Stomach (tissue), 9 donors: ENCODE data around the gene APOL4. TPM values are rescaled to one million over a fixed set of nuclear protein-coding genes. Genes with fewer than 3 reads are reported as not detected.
"Not testable (repeated sequence)": the region's sequence is repeated elsewhere in the genome, so short reads cannot be mapped to it uniquely, and the experiment has no call there.

Source experiments
- DNase-seq, 2 donors: peaks; one replicate each; pipeline versions ENCODE4 v3.0.0 to v3.0.0-alpha.2; 2013 to 2019
- H3K27ac ChIP-seq, 5 donors: fragments of 200-600 bp in 4 of 5; sonication (generic) in 4 of 5; one replicate each; pipeline ENCODE4 v1.5.1; 2013 to 2019; ENCODE audit warnings: mild to moderate bottlenecking in 1 of 5, moderate library complexity in 1 of 5
- H3K27me3 ChIP-seq, 3 donors: fragments of 200-600 bp; sonication (generic); one replicate each; pipeline ENCODE4 v1.5.1; 2017 to 2019; ENCODE audit warnings: mixed run types in 1 of 3
- H3K36me3 ChIP-seq, 4 donors: fragments of 200-600 bp; sonication (generic); 1 replicate in 3 of 4; 2 replicates in 1 of 4; pipeline ENCODE4 v1.5.1; 2016 to 2019
- H3K4me1 ChIP-seq, 4 donors: fragments of 200-600 bp; sonication (generic); one replicate each; pipeline ENCODE4 v1.5.1; 2016 to 2019
- H3K4me3 ChIP-seq, 4 donors: fragments of 200-600 bp; sonication (generic) in 3 of 4; one replicate each; pipeline ENCODE4 v1.5.1; 2016 to 2019; ENCODE audit warnings: mild to moderate bottlenecking in 1 of 4
- H3K9me3 ChIP-seq, 4 donors: fragments of 200-600 bp; sonication (generic); one replicate each; pipeline ENCODE4 v1.5.1; 2016 to 2019
- EP300 ChIP-seq: sonication (generic); formaldehyde crosslinking; IDR thresholded peaks from one replicate; pipeline ENCODE4 v1.6.1; 2017; ENCODE audit warnings: antibody characterized with exemption
- POLR2A ChIP-seq, 4 donors: fragments of 450-650 bp; IDR thresholded peaks; one replicate each; pipeline ENCODE4 v1.6.1; 2016; ENCODE audit warnings: antibody characterized with exemption in 4 of 4, control low read depth in 2 of 4, mild to moderate bottlenecking in 1 of 4, moderate library complexity in 1 of 4
- POLR2AphosphoS5 ChIP-seq, 3 donors: sonication (generic); formaldehyde crosslinking; IDR thresholded peaks; one replicate each; pipeline ENCODE4 v1.6.1; 2016; ENCODE audit warnings: antibody characterized with exemption in 3 of 3
- WGBS, 5 donors: extraction: QIAGEN DNeasy Blood & Tissue Kit in 3 of 5; methylation state at CpG; one replicate each; pipeline versions ENCODE4 v1.1.5 to v1.1.7; 2013 to 2018; 5-methylcytosine and 5-hydroxymethylcytosine counted together
- intact Hi-C: fragments of 100-400 bp; cut with DNase I; formaldehyde crosslinking; loops from one replicate; pipeline ENCODE4 v1.15.1; 2023; ENCODE audit warnings: low total_unique reads
- polyA plus RNA-seq, 3 donors: library from polyadenylated mRNA; stranded (reverse); fragments of 200-250 nt; gene quantifications; one replicate each; pipeline ENCODE4 v1.2.3, GENCODE V29; 2013
- total RNA-seq, 5 donors: library from RNA; depleted of rRNA; stranded (reverse); fragments of >200 nt; gene quantifications; one replicate each; pipeline versions ENCODE4 v1.1.0 to v1.2.3, GENCODE V29; 2014 to 2016
- TF ChIP-seq, protein P1 (sequence below), 7 experiments: fragments of 450-650 bp in 4 of 7; fragments of 200-600 bp in 3 of 7; sonication (generic) in 3 of 7; IDR thresholded peaks; one replicate each; pipeline ENCODE4 v1.5.1; 2016 to 2019; ENCODE audit warnings: antibody characterized with exemption in 7 of 7, control low read depth in 2 of 7, mild to moderate bottlenecking in 1 of 7
- donor health status: healthy with polysubstance abuse.
- donor health status: Bipolar disorder and iron deficiency.
- donor health status: healthy.

Gene APOL4
- total and polyA plus RNA-seq, 8 donors: 1.2 to 13.2 (median 8.9) TPM; not detected in 2

DNA sequence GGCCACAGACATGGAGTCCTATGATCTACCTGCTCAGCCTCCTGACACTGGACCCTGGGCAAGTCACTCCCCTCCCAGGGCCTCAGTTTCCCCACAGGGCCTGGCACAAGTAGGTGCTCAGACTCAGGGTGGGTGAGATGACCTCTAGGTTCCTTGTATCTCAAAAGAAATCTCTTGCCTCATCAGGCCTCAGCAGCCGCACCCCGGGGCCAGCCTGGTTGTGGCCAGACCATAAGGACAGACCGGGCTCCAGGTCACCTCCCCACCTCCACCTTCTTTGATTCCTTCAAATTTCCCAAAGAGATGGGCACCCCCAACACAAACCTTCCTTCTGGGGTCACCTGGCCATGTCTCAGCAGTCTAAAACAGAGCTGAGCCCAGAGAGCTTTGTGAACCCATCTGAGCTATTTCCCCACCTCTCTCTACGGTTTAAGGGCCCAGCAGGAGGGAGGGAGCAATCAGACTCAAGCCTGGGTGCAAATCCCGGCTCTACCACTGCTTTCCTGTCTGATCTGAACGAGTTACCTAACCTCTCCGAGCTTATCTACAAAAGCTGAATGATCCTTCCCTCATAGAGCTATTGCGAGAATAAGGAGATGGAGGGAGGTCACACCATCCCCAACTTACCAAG, 2.5 kb upstream of the APOL4 start:
- intact Hi-C loops: no loop called here
- DNase-seq: no peak
- Histone ChIP-seq H3K27me3 (no peaks in the 10 kb centered on the region), H3K4me3 (peak overlapping the region in 2 of 4 donors; percentile 13 to 41), H3K9me3 (no peaks in the 10 kb centered on the region), H3K27ac (peak overlapping the region; percentile 31 to 84 (median 53)), H3K36me3 (no peaks in the 10 kb centered on the region), H3K4me1 (peaks cover 3 to 37% (median 15%) of the 10 kb centered on the region in 4 donors)
- WGBS, 5 donors: 42 to 69% (median 49%) methylated on average over 8 of the region's 8 CpGs
- TF ChIP-seq POLR2A (IDR thresholded peaks at IDR 0.05) (no peak), POLR2AphosphoS5 (IDR thresholded peaks at IDR 0.05) (no peak), EP300 (no peak)
- TF ChIP-seq, protein P1, sequence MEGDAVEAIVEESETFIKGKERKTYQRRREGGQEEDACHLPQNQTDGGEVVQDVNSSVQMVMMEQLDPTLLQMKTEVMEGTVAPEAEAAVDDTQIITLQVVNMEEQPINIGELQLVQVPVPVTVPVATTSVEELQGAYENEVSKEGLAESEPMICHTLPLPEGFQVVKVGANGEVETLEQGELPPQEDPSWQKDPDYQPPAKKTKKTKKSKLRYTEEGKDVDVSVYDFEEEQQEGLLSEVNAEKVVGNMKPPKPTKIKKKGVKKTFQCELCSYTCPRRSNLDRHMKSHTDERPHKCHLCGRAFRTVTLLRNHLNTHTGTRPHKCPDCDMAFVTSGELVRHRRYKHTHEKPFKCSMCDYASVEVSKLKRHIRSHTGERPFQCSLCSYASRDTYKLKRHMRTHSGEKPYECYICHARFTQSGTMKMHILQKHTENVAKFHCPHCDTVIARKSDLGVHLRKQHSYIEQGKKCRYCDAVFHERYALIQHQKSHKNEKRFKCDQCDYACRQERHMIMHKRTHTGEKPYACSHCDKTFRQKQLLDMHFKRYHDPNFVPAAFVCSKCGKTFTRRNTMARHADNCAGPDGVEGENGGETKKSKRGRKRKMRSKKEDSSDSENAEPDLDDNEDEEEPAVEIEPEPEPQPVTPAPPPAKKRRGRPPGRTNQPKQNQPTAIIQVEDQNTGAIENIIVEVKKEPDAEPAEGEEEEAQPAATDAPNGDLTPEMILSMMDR (IDR thresholded peaks at IDR 0.05): no peak

DNA sequence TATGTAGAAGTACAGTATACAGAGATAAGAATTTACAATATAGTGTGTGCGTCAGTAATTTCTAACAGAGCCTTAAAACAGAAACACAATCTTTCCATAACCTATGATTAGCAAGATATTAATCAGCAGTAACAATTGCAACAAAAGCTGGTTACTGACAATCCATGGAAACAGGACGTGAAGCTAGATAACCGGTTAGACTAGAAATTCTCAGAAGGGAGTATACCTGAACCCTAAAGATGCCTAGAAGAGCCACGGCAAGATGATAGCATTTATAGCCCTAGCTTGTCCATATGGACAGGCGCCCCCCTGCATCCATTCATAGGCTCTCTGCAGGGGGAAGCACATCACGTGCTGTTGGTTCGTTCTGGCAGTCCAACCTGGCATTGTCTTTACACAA, 1.8 kb upstream of the APOL4 start:
- intact Hi-C loops, H3K9me3 ChIP-seq, H3K27me3 ChIP-seq, H3K36me3 ChIP-seq: not testable (repeated sequence)
- H3K4me3 ChIP-seq: peak overlapping the region in 1 of 4 donors; percentile 41
- peak in 1 of 2 donors; percentile 67 for DNase-seq
- H3K27ac ChIP-seq: peak overlapping the region in 2 of 5 donors; percentile 31 to 84
- WGBS, 5 donors: 35 to 58% (median 49%) methylated on average over 7 of the region's 7 CpGs
- H3K4me1 ChIP-seq: peaks cover 3 to 37% (median 15%) of the 10 kb centered on the region in 4 donors

DNA sequence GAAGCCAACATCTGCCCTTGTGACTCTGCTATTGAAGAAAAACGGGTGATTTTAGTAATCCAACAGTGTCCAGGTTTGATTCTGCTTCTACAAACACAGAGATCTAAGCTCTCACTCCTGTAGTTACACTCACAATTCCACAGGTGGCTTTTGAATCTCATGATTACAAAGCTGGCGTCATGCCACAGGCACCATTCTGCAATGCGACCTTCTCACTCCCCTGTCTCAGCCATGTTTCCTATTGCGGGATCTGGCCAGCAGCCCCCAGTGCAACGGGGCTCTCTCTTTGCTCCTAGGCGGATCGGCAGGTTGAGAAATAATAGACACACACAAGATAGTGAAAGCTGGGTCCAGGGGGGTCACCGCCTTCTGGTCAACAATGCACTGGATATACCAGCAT, 1.3 kb upstream of the APOL4 start:
- peak; percentile 59 to 90 for DNase-seq
- peak overlapping the region in 1 of 4 donors; percentile 41 for H3K4me3 ChIP-seq
- H3K27ac ChIP-seq: peak overlapping the region in 3 of 5 donors; percentile 28 to 84 (median 49)

DNA sequence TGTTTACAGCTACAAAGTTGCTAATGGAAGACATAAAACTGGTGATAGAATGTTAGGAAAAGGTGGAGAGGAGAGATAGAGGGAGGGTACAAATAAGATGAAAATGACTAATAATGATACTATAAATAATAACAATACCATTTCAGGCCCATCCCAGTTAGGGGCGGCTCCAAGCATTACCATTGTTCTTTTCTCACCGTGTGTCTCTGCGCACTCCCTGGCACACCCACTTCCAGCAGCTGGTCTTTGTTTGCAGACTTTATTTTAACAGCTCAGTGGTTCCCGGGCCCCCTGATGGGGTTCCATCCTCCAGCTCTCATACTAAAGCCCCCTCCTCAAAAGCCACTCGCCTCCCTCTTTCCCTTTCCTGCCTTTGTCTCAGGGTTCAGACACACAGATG, 584 bp downstream of the APOL4 start:
- Histone ChIP-seq H3K4me3 (peak overlapping the region in 1 of 4 donors; percentile 19), H3K4me1 (peaks cover 9 to 58% (median 21%) of the 10 kb centered on the region in 4 donors), H3K27ac (peak overlapping the region in 4 of 5 donors; percentile 40 to 66 (median 47))
- H3K36me3 ChIP-seq, DNase-seq, H3K9me3 ChIP-seq, H3K27me3 ChIP-seq, intact Hi-C loops: not testable (repeated sequence)
- 29 to 79% (median 50%) methylated on average over 1 of the region's 5 CpGs for WGBS, 5 donors

More for the DNA sequence above, 1.3 kb upstream of the APOL4 start:
- H3K9me3 ChIP-seq, H3K36me3 ChIP-seq, H3K27me3 ChIP-seq, intact Hi-C loops: not testable (repeated sequence)
- H3K4me1 ChIP-seq: peaks cover 3 to 39% (median 16%) of the 10 kb centered on the region in 4 donors
- WGBS, 5 donors: 27 to 53% (median 33%) methylated on average over 8 of the region's 8 CpGs

GRCh38 chr22:36199001-36199551, 2.5 kb downstream of the APOL4 start:
- no peak overlapping the region for H3K4me3 ChIP-seq
- TF ChIP-seq POLR2AphosphoS5 (IDR thresholded peaks at IDR 0.05): no peak
- TF ChIP-seq, protein P1 (IDR thresholded peaks at IDR 0.05): no peak
- no peak for TF ChIP-seq POLR2A (IDR thresholded peaks at IDR 0.05)
- no peak for TF ChIP-seq EP300
- H3K36me3 ChIP-seq: no peaks in the 10 kb centered on the region
- no peaks in the 10 kb centered on the region for H3K27me3 ChIP-seq
- no peak for DNase-seq
- intact Hi-C loops: no loop called here
- peaks cover 9 to 58% (median 20%) of the 10 kb centered on the region in 4 donors for H3K4me1 ChIP-seq
- no peaks in the 10 kb centered on the region for H3K9me3 ChIP-seq
- no peak overlapping the region for H3K27ac ChIP-seq
- 71 to 94% (median 81%) methylated on average over 4 to 5 of the region's 5 CpGs for WGBS, 5 donors

DNA sequence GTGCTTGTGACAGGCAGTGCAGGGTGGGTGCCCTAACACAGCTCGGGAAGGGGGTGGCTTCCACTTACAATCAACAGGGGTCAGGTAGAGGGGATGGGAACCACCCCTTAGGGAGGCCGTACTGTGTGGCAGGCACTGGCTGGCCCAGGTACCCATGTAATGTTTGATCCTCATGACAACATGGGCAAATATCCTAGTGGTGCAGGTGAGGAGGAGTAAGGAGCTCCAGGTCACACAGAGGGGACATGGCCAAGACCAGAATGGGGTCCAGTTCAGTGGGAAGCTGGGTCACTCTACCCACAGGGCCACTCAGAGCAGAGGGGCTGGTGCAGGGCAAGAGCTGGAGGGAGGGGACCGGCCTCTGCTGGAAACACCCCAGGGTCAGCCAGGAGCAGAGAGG, 3.1 kb downstream of the APOL4 start:
- no peaks in the 10 kb centered on the region for H3K9me3 ChIP-seq
- 70 to 89% (median 75%) methylated on average over 2 to 3 of the region's 3 CpGs for WGBS, 5 donors
- TF ChIP-seq, protein P1 (IDR thresholded peaks at IDR 0.05): no peak
- TF ChIP-seq POLR2A (IDR thresholded peaks at IDR 0.05) (no peak), EP300 (no peak), POLR2AphosphoS5 (IDR thresholded peaks at IDR 0.05) (no peak)
- no peaks in the 10 kb centered on the region for H3K27me3 ChIP-seq
- no peak overlapping the region for H3K4me3 ChIP-seq
- no peak for DNase-seq
- intact Hi-C loops: no loop called here
- H3K36me3 ChIP-seq: no peaks in the 10 kb centered on the region
- H3K4me1 ChIP-seq: peaks cover 9 to 52% (median 18%) of the 10 kb centered on the region in 4 donors
- peak overlapping the region in 1 of 5 donors; percentile 64 for H3K27ac ChIP-seq
